ENCODE data around the gene LTBP1.
"Not testable (repeated sequence)": the region's sequence is repeated elsewhere in the genome, so short reads cannot be mapped to it uniquely, and the experiment has no call there.

The LTBP1 gene

DNA sequence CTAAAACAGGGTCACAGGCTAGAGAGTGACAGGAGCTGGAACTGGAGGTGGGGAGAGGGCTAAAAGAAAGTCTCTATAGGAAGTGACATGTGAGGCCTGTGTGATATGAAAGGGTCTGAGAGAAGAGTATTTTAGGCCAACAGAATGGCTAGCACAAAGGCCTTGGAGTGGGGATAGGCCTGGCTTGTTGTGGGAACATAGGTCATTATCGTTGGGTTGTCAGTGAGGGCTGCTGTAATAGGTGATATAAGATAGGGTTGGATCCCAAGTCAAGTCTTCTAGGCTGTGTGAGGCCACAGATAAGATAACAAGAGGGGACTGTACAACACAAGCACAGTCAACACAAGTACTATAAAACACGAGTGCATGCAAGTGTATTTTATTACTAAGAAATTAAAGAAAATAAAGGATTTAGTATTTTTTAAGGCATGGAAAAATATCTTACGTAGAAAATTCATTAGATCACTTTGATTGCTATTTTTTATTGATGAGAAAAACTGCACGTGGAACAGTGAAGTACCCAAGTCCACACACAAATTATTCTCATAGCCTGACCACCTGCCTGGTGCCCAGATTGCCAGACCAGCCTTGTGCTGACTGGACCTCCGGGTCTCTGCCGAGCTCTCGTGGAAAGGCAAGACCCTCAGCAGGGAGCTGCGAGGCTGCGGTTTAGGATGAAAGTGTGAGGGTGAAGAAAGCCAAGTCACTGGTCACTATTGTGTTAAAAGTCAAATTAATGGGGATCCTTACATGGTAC lies 14.1 kb downstream of the LTBP1 start:
- no peak for DNase-seq (ENCODE audit: low read depth in 2 of 2, low spot score in 1 of 2)

DNA sequence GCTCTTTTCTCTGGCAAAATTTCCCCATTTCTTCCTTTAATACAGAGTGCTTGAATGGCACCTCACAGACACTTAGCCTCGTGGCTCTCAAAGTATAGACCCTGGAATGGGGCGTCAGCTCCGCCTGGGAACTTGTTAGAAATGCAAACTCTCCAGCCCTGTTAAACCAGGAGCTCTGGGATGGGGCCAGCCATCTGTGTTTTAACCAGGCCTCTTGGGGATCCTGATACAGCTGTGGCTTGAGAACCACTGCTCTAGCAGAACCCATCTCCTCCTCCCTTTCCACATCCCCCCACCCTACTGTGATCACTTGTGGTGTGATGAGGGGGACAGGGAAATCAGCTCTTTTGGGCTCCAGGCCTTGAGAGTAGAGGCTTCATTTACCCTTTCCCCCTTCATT lies 15.9 kb downstream of the LTBP1 start:
- no peak for DNase-seq (ENCODE audit: low read depth in 2 of 2, low spot score in 1 of 2)

DNA sequence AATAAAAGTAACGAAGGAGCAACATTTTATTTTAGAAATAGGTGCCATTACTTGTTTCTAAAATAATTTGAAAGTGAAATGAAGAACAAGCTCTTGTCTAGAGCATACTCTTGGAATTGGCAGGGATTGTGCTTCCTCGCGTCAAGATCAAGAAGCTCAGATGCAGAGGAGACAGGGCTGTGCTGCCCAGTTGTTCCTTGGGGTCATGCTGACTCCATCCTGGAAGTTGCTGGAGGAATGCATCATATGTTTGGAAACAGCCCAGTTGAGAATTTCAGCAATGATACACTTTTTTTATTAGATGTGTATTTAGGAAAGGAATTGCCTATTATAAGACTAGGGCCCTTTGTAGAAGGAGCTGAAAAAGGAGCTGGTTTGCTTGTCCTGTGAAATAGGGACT lies 17.2 kb downstream of the LTBP1 start:
- DNase-seq (ENCODE audit: low read depth in 2 of 2, low spot score in 1 of 2), result no peak

DNA sequence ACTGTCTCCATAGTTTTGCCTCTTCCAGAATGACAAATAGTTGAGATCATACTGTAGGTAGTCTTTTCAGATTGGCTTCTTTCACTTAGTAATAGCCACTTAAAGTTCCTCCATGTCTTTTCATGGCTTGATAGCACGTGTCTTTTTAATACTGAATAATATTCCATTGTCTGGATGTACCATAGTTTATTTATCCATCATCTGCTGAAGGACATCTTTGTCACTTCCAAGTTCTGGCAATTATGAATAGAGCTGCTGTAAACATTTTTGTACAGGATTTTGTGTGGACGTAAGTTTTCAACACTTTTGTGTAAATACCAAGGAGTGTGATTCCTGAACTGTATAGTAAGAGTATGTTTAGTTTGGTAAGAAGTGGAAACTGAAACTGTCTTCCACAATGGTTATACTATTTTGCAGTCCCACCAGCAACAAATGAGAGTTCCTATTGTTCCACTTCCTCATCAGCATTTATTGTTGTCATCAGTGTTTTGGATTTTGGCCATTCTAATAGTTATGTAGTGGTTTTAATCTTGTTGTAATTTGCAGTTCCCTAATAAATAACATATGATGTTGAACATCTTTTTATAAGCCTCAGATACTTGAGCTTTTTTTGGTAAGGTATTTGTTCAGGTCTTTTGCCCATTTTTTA lies 18.9 kb downstream of the LTBP1 start:
- no peak for DNase-seq (ENCODE audit: low read depth in 2 of 2, low spot score in 1 of 2)

DNA sequence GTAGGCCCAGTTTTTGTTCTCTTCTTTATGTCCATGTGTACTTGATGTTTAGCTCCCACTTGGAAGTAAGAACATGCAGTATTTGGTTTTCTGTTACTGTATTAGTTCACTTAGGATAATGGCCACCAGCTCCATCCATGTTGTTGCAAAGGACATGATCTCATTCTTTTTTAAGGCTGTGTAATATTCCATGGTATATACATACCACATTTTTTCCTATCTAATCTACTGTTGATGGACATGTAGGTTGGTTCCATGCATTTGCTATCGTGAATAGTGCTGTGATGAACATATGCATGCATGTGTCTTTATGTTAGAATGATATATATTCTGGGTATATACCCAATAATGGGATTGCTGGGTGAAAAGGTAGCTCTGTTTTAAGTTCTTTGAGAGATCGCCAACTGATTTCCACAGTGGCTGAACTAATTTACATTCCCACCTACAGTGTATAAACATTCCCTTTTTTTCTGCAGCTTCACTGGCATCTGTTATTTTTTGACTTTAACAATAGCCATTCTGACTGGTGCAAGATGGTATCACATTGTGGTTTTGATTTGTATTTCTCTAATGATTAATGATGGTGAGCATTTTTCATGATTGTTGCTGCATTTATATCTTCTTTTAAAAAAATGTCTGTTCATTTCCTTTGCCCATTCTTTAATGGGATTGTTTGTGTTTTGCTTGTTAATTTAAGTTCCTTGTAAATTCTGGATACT lies 22.9 kb downstream of the LTBP1 start:
- no peak for DNase-seq (ENCODE audit: low read depth in 2 of 2, low spot score in 1 of 2)

DNA sequence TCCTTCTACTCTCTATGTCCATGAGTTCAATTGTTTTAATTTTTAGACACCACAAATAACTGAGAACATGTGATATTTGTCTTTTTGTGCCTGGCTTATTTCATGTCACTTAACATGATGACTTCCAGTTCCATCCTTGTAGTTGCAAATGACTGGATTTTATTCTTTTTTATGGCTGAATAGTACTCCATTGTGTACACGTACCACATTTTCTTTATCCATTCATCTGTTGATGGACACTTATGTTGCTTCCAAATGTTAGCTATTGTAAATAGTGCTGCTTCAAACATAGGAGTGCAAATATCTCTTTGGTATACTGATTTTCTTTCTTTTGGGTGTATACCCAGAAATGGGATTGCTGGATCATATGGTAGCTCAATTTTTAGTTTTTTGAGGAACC lies 27.0 kb downstream of the LTBP1 start:
- not testable (repeated sequence) for DNase-seq (ENCODE audit: low read depth in 2 of 2, low spot score in 1 of 2)

DNA sequence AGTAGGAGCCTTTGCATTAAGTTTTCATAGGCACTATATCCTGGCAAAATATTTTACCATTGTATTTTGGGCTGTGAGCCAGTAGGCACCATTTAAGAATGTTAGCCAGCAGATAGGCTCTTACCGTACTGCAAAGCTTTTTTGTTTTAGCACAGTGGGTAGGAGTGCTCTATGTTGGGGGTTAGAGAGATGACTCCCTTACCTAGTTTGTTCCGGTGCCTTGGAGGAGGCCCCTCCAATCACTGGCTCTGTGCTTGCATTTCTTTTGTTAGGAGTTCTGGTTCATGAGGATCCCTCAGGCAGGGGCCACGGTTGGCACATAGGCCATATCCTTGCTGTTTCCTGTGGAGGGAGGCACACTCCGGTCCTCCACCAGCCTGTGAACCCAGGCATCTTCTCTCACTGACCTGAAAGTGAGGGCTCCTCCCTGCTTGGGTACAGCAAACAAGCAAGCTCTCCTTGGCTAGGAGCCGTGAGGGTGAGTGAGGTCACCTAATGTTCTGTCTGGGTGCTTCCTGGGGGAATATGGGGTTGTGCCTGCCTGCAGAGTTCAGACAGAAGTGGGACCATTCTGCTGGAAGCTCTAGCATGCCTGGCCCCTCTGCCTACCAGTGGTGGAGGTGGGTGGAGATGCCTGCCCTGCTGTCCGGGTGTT lies 29.8 kb downstream of the LTBP1 start:
- no peak for DNase-seq (ENCODE audit: low read depth in 2 of 2, low spot score in 1 of 2)

DNA sequence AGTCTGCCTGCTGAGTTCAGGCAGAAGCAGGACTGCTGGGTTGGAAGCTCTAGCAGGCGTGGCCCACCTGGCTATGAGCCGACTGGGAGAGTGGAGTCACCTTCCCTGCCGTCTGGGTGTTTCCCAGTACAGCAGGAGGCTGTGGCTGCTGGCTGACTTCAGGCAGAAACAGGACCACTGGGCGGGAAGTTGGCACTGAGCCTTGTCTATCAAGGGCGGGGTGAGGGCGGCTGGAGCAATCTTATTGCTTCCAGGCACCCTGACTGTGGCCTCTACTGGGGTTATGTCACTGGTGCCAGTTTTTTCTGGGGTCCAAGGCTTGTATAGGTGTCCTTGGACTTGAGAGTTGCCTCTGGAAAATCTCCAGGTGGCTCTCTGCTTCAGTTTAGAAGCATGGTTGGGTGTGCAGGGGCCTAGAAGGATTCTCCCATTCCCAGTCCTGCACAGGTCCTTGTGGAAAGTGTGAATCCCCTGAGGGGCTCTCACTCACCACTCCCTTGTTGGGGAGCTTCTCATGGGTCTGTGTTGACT lies 30.5 kb downstream of the LTBP1 start:
- DNase-seq (ENCODE audit: low read depth in 2 of 2, low spot score in 1 of 2), result no peak

DNA sequence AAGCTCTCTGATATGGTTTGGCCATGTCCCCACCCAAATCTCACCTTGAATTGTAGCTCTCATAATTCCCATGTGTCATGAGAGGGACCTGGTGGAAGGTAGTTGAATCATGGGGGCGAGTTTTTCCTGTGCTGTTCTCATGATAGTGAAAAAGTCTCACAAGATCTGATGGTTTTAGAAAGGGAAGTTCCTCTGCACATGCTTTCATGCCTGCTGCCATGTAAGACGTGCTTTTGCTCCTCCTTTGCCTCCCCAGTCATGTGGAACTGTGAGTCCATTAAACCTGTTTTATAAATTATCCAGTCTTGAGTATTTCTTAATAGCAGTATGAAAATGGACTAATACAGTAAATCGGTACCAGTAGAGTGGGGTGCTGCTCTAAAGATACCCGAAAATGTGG lies 34.9 kb downstream of the LTBP1 start:
- DNase-seq (ENCODE audit: low read depth in 2 of 2, low spot score in 1 of 2), result no peak

DNA sequence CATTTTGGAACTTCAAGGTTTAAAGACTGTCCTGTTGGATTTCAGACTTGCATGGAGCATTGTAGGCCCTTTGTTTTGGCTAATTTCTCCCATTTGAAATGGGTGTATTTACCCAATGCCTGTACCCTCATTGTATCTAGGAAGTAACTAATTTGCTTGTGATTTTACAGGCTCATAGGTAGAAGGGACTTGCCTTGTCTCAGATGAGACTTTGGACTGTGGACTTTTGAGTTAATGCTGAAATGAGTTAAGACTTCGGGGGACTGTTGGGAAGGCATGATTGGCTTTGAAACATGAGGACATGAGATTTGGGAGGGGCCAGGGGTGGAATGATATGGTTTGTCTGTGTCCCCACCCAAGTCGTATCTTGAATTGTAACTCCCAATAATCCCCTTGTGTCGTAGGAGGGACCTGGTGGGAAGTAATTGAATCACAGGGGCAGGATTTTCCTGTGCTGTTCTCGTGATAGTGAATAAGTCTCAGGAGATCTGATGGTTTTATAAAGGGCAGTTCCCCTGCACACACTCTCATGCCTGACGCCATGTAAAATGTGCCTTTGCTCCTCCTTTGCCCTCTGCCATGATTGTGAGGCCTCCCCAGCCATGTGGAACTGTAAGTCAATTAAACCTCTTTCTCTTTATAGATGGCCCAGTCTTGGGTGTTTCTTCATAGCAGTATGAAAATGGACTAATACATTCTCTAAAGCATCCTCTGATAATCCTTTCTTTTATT lies 36.6 kb downstream of the LTBP1 start:
- DNase-seq (ENCODE audit: low read depth in 2 of 2, low spot score in 1 of 2), result not testable (repeated sequence)

DNA sequence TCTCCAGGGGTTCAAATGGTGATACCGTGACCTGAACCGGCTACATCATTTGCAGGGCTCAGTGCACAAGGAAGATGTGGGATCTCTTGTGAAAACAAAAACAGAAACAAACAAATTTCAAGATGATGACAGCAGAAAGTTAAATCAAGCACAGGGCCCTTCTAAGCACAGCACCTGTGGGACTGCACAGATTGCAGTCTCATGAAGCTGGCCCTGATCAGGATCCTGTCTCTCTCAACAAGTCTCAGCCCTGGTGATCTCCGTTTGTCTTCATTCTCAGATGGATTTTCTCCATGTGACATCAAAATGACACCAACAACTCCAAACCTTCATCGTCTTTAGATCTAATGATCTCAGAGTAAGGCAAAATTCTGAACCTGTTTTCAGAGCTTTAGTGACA lies 39.7 kb downstream of the LTBP1 start:
- DNase-seq (ENCODE audit: low read depth in 2 of 2, low spot score in 1 of 2), result no peak

DNA sequence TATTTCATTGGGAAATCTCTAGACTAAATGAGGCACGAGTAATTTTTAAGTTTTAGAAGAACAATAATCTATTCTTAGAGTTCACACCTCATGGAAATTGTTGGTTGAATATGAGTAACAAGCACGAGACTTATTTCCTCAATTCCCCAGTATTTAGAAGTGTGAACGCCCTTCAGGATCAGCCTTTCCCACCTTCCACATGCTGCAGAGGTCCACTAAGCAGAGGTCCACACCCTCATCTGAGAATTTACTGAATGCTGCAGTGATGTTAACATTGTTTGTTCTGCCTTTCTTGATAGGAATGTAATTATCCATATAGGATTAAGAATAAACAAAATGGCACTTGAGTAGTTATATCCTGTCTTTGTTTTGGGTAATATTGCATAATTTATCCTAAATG lies 41.8 kb downstream of the LTBP1 start:
- no peak for DNase-seq (ENCODE audit: low read depth in 2 of 2, low spot score in 1 of 2)

DNA sequence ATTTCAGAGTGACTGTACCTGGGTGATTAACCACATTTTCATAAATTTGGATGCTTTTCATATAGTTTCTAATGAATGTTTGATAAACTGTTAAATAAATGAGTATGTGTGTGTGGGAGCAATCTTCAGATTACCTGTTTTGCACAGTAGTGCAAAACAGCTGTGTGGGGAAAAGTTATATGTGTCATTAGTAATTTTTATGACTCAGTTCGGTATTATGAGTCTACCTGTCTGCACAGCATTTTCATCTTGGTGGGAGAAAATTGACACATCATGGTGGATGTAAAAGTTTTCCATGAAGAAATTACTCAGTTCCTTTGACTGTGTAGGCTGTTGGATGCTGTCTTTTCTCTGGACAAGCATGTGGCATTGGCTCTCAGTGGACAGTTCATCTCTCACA lies 43.8 kb downstream of the LTBP1 start:
- DNase-seq (ENCODE audit: low read depth in 2 of 2, low spot score in 1 of 2), result no peak

DNA sequence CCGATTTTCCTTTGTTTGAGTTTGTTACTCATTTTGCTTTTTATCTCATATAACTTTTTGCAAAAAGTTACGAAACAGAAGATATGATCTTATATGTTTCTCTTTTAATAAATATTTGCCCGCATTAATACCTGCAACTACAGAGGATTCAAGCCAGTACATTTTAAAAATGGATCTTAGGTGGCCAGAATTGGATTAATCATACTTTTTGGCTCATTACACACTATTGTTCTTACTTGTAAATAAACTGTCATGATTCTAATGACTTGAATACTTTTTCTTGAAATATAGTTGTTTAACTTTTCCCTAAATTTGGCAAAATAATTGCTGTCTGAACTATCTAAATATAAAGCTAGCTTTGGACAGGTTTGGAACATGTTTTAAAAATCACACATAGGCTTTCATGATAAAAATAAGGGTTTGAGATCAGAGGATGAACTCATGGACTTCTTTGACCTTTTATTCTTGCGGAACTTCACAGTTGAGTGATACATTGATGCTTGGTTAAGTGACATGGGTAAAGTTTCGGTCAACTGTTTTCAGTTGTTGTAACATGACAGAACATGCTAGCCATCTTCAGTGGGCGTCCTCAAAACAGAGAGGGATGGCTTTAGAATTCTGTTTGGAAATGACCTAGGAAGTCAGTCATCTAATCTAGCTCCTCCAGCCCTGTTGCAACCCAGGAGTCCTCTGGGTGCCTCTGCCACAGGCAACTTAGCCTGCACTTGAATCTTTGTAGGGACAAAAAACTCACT lies 44.5 kb downstream of the LTBP1 start:
- DNase-seq (ENCODE audit: low read depth in 2 of 2, low spot score in 1 of 2), result no peak

DNA sequence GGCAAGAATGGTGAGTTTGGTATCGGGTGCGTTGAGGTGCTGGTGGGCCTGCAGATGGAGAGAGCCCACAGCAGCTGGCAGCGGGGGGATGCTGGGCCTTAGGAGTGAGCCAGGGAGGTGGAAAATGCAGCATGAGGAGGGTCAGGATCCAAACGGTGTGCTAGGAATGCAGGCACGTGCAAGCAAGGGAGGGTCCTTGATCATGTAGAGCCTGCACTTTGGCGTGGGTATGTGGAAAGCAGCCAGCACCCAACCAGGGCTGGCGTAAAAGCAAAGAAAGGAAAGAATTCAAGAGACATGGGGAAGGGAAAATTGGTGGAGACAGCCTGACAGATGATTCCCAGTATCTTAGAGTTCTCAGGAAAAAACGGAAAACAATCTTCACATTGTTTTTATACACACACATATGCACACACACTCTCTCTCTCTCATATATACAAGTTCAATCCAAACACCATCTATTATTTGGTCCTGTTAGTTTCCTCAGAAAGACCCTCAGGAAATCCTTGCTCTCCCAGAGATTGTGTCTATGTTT lies 46.3 kb downstream of the LTBP1 start:
- DNase-seq (ENCODE audit: low read depth in 2 of 2, low spot score in 1 of 2), result no peak

DNA sequence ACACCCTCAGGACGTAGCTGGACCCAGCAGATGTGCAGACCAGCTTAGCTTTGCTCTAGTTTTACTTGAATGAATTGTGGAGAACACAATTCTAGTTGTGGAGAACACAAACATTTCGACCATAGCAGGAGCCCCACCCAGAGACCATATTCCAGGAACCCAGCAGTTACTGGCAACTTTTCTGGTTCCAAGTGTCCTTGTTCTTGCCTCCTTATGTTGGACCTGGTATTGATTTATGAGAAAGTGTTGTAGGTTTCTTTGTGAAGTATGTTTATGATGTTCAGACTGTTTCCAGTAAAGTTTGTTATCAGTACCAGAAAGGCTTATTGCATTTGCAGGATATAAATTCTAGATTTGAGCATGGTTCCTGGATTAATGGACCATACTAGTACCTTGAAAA lies 51.0 kb downstream of the LTBP1 start:
- DNase-seq (ENCODE audit: low read depth in 2 of 2, low spot score in 1 of 2), result no peak

DNA sequence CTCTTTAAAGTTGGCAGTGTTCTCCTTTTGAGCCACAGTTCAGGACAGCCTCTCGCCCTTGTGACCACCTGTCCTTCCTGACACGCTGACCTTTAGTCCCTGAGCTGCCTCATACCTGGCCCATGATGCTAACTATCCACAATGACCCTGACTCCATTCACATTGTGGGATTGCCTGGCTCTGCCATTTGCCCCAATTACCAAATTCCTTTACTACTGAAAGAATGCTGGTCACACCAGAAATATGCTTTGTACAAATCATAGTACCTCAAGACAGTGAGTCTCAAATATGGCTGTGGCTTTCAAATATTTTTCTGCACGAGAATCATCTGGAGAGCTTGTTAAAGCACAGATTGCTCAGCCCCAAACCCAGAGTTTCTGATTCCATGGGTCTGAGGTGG lies 54.2 kb downstream of the LTBP1 start:
- DNase-seq (ENCODE audit: low read depth in 2 of 2, low spot score in 1 of 2), result no peak

DNA sequence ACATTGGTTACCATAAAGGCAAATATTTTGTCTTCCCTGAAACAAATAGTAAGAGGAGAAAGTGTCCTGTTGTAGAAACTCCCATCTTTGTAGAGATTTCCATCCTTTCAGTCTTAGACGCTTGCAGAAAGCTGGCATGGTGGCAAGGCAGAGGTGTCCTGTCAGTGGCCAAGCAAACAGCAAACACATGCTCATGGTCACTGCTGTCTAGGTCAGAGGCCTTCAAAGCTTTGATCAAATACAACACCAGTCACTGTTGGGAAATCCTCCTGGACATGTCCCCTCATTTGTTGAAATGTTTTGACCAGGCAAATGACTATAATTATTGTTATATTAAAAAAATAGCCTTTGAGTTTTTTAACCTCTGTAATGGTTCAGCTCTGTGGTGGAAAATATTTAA lies 55.1 kb downstream of the LTBP1 start:
- no peak for DNase-seq (ENCODE audit: low read depth in 2 of 2, low spot score in 1 of 2)

DNA sequence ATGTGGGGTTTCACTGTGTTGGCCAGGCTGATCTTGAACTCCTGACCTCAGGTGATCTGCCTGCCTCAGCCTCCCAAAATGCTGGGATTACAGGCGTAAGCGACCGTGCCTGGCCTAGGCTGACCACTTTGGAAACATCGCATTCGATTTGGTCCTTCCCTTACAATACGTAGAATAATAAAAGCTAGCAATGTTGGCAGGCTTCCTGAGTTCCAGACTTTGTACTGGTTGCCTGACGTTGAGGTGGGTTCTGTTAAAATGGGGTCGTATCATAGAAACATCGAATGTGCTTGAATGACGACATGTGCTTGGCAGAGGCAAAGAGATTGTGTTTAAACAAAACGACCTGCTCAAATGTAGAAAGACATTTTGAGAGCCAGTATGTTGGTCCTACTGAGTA lies 56.1 kb downstream of the LTBP1 start:
- DNase-seq (ENCODE audit: low read depth in 2 of 2, low spot score in 1 of 2), result no peak

DNA sequence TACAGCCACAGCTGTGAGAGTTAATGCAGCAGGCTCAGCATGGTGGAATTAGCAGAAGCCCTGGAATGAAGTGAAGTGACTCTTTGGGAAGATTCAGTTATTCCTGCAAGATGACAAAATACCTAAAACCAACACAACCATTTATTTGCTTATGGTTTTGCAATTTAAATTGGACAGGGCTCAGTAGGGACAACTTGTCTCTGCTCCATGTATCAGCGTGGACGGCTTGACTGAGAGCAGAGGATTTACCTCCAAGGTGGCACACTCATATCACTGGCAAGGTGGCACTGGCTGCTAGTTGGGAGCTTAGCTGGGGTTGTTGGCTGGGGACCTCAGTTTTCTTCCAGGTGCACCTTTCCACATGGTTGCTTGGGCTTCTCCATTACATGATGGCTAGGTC lies 58.3 kb downstream of the LTBP1 start:
- no peak for DNase-seq (ENCODE audit: low read depth in 2 of 2, low spot score in 1 of 2)
